Neural progenitor cell (in vitro differentiated cells): ENCODE data around the gene PERM1.

Source experiments
- EZH2 ChIP-seq: fragments of 200-600 bp; sonication (generic); IDR thresholded peaks from 2 replicates; pipeline ENCODE4 v1.6.1; 2017; ENCODE audit warnings: antibody characterized with exemption, mild to moderate bottlenecking, moderate library complexity
- EZH2phosphoT487 ChIP-seq: fragments of 200-600 bp; sonication (generic); IDR thresholded peaks from 2 replicates; pipeline ENCODE4 v1.6.1; 2017; ENCODE audit warnings: antibody characterized with exemption
- TF ChIP-seq, protein P1 (sequence below): fragments of 200-600 bp; sonication (generic); IDR thresholded peaks from 2 replicates; pipeline ENCODE4 v1.5.1; 2017; ENCODE audit warnings: antibody characterized with exemption, mild to moderate bottlenecking

DNA sequence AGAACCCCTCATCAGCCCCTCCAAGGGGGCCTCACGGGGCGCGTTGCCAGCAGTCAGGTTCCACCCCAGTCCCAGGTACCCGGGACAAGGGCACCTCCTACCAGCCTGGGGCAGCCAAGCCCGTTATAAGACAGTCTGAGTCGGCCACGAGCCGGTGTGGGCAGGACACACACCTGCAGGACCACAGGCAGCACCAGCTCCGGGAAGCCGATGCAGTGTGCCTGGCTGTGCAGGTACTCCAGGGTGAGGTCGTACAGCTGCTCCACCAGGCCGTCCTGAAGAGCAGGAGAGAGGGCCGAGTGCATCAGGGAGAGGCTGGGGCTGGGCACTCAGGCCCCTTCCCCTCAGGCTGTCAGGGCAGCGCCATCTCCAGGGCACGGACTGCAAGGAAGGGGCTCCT, 33.9 kb downstream of the PERM1 start:
- TF ChIP-seq EZH2, result no peak
- TF ChIP-seq, protein P1, sequence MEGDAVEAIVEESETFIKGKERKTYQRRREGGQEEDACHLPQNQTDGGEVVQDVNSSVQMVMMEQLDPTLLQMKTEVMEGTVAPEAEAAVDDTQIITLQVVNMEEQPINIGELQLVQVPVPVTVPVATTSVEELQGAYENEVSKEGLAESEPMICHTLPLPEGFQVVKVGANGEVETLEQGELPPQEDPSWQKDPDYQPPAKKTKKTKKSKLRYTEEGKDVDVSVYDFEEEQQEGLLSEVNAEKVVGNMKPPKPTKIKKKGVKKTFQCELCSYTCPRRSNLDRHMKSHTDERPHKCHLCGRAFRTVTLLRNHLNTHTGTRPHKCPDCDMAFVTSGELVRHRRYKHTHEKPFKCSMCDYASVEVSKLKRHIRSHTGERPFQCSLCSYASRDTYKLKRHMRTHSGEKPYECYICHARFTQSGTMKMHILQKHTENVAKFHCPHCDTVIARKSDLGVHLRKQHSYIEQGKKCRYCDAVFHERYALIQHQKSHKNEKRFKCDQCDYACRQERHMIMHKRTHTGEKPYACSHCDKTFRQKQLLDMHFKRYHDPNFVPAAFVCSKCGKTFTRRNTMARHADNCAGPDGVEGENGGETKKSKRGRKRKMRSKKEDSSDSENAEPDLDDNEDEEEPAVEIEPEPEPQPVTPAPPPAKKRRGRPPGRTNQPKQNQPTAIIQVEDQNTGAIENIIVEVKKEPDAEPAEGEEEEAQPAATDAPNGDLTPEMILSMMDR, result no peak
- no peak for TF ChIP-seq EZH2phosphoT487
